NCI-H128 (cell line): ENCODE results near the gene LUZP2.

Experiments used
- DNase-seq: peaks from one replicate; lab custom pipeline; 2025; ENCODE audit not compliant: unreplicated experiment; lab: John Stamatoyannopoulos, UW

The LUZP2 gene

GRCh38 chr11:24805671-24806070, 308.8 kb downstream of the LUZP2 start:
- DNase-seq = no peak

- no peak for DNase-seq
These were observed 311.3 kb downstream of the LUZP2 start for GRCh38 chr11:24808173-24808572.

- DNase-seq = no peak
These were observed 322.2 kb downstream of the LUZP2 start for GRCh38 chr11:24819006-24819405.

GRCh38 chr11:24819863-24820434, 323.1 kb downstream of the LUZP2 start:
- DNase-seq = no peak

GRCh38 chr11:24820541-24820940, 323.7 kb downstream of the LUZP2 start:
- DNase-seq = no peak

GRCh38 chr11:24828938-24829605, 332.2 kb downstream of the LUZP2 start:
- no peak for DNase-seq

- no peak for DNase-seq
These were observed 336.7 kb downstream of the LUZP2 start for GRCh38 chr11:24833573-24833972.

GRCh38 chr11:24837112-24837511, 340.3 kb downstream of the LUZP2 start:
- no peak for DNase-seq

- no peak for DNase-seq
These were observed 345.5 kb downstream of the LUZP2 start for GRCh38 chr11:24842308-24842707.

- no peak for DNase-seq
These were observed 347.6 kb downstream of the LUZP2 start for GRCh38 chr11:24844406-24844805.

GRCh38 chr11:24848857-24849256, 352.0 kb downstream of the LUZP2 start:
- DNase-seq = no peak

GRCh38 chr11:24855951-24856350, 359.1 kb downstream of the LUZP2 start:
- DNase-seq = no peak

- no peak for DNase-seq
These were observed 363.0 kb downstream of the LUZP2 start for GRCh38 chr11:24859801-24860300.

GRCh38 chr11:24861440-24861839, 364.6 kb downstream of the LUZP2 start:
- no peak for DNase-seq

GRCh38 chr11:24866743-24867142, 369.9 kb downstream of the LUZP2 start:
- DNase-seq = no peak

GRCh38 chr11:24870048-24870447, 373.2 kb downstream of the LUZP2 start:
- DNase-seq = no peak

- DNase-seq = no peak
These were observed 375.3 kb downstream of the LUZP2 start for GRCh38 chr11:24872186-24872585.

GRCh38 chr11:24872651-24873311, 375.9 kb downstream of the LUZP2 start:
- DNase-seq = no peak

GRCh38 chr11:24880962-24881361, 384.1 kb downstream of the LUZP2 start:
- no peak for DNase-seq

- DNase-seq = no peak
These were observed 388.8 kb downstream of the LUZP2 start for GRCh38 chr11:24885580-24886173.

GRCh38 chr11:24886880-24887619, 390.2 kb downstream of the LUZP2 start:
- no peak for DNase-seq
